Measurements from ENCODE around the gene GMPR2.
"Not testable (repeated sequence)": the region's sequence is repeated elsewhere in the genome, so short reads cannot be mapped to it uniquely, and the experiment has no call there.

Gene GMPR2

GRCh38 chr14:24232645-24233537 is at the start of gene GMPR2:
GMPR2 (plus strand) TSS chr14:24232929; CDS start chr14:24233254, 325 bp downstream.
- DNase-seq, result no peak

GRCh38 chr14:24183014-24183481 is 49.7 kb upstream of the GMPR2 start:
- DNase-seq, result no peak

- DNase-seq, result no peak
These were observed 48.4 kb upstream of the GMPR2 start for GRCh38 chr14:24184104-24184970.

GRCh38 chr14:24185026-24185425 is 47.7 kb upstream of the GMPR2 start:
- DNase-seq, result no peak

- no peak for DNase-seq
These were observed 47.0 kb upstream of the GMPR2 start for GRCh38 chr14:24185741-24186140.

- no peak for DNase-seq
These were observed 45.7 kb upstream of the GMPR2 start for GRCh38 chr14:24186831-24187538.

GRCh38 chr14:24187539-24187915 is 45.2 kb upstream of the GMPR2 start:
- DNase-seq, result no peak

GRCh38 chr14:24188251-24189058 is 44.3 kb upstream of the GMPR2 start, which contains the start of gene IPO4:
IPO4 (minus strand) TSS chr14:24188816; CDS start chr14:24188787, 29 bp downstream.
- peak; percentile 94 to 95 for DNase-seq

GRCh38 chr14:24189059-24189375 is 43.7 kb upstream of the GMPR2 start:
- DNase-seq, result no peak

GRCh38 chr14:24189460-24189859 is 43.3 kb upstream of the GMPR2 start:
- no peak for DNase-seq

- no peak for DNase-seq
These were observed 42.3 kb upstream of the GMPR2 start for GRCh38 chr14:24190416-24190815.

GRCh38 chr14:24192933-24193332 is 39.8 kb upstream of the GMPR2 start:
- no peak for DNase-seq

- no peak for DNase-seq
These were observed 38.4 kb upstream of the GMPR2 start for GRCh38 chr14:24194186-24194872.

GRCh38 chr14:24194873-24195185 is 37.9 kb upstream of the GMPR2 start:
- no peak for DNase-seq

GRCh38 chr14:24195186-24196070 is 37.3 kb upstream of the GMPR2 start, which contains the start of gene TM9SF1:
TM9SF1 (minus strand) TSS chr14:24195441; CDS start chr14:24195019, 422 bp downstream.
- peak; percentile 84 for DNase-seq

GRCh38 chr14:24196071-24197055 is 36.4 kb upstream of the GMPR2 start:
- no peak for DNase-seq

- DNase-seq, result no peak
These were observed 35.7 kb upstream of the GMPR2 start for GRCh38 chr14:24197056-24197450.

GRCh38 chr14:24198814-24199524 is 33.8 kb upstream of the GMPR2 start:
- no peak for DNase-seq

GRCh38 chr14:24202538-24202937 is 30.2 kb upstream of the GMPR2 start:
- not testable (repeated sequence) for DNase-seq
